Measurements from ENCODE around the gene TIFAB.

The TIFAB gene

GRCh38 chr5:135481909-135482311 is 29.8 kb upstream of the TIFAB start:
- no peak for DNase-seq

- no peak for DNase-seq
Observed at GRCh38 chr5:135481387-135481786, 29.2 kb upstream of the TIFAB start.

- DNase-seq = no peak
Observed at GRCh38 chr5:135480511-135480910, 28.4 kb upstream of the TIFAB start.

GRCh38 chr5:135478938-135479337 is 26.8 kb upstream of the TIFAB start:
- no peak for DNase-seq

GRCh38 chr5:135477613-135478066 is 25.5 kb upstream of the TIFAB start:
- no peak for DNase-seq

GRCh38 chr5:135476615-135477581 is 24.7 kb upstream of the TIFAB start:
- no peak for DNase-seq

- no peak for DNase-seq
Observed at GRCh38 chr5:135473956-135474670, 22.0 kb upstream of the TIFAB start.

- no peak for DNase-seq
Observed at GRCh38 chr5:135472141-135472540, 20.0 kb upstream of the TIFAB start.

GRCh38 chr5:135471726-135472125 is 19.6 kb upstream of the TIFAB start:
- no peak for DNase-seq

- DNase-seq = no peak
Observed at GRCh38 chr5:135469911-135470310, 17.8 kb upstream of the TIFAB start.

GRCh38 chr5:135468541-135468940 is 16.4 kb upstream of the TIFAB start:
- DNase-seq = no peak

GRCh38 chr5:135467871-135468485 is 15.8 kb upstream of the TIFAB start:
- DNase-seq = no peak

GRCh38 chr5:135467051-135467625 is 15.0 kb upstream of the TIFAB start:
- no peak for DNase-seq

- peak; percentile 70 for DNase-seq
Observed at GRCh38 chr5:135466178-135467050, 14.3 kb upstream of the TIFAB start.

- no peak for DNase-seq
Observed at GRCh38 chr5:135465391-135466122, 13.4 kb upstream of the TIFAB start.

GRCh38 chr5:135462304-135462703 is 10.2 kb upstream of the TIFAB start:
- DNase-seq = peak; percentile 40

GRCh38 chr5:135461481-135462151 is 9.5 kb upstream of the TIFAB start:
- no peak for DNase-seq

GRCh38 chr5:135460246-135461033 is 8.3 kb upstream of the TIFAB start:
- DNase-seq = no peak

- DNase-seq = no peak
Observed at GRCh38 chr5:135458921-135459331, 6.8 kb upstream of the TIFAB start.

GRCh38 chr5:135458356-135458755 is 6.2 kb upstream of the TIFAB start:
- DNase-seq = no peak

All from activated naive CD4-positive, alpha-beta T cell treated with anti-CD3 and anti-CD28 coated beads, Interleukin-2, amount 50 U/mL, for 16 hours (primary cell).